RWPE2 (cell line): ENCODE data around the gene CABP5.

ENCODE experiments used
- ATAC-seq: fragments of 200-7000 bp; cut with Tn5 transposase; 3 replicates; pipeline ENCODE4 v1.9.1; 2021; ENCODE audit warnings: low read depth
- DNase-seq: peaks from one replicate; pipeline ENCODE4 v3.0.0-alpha.2; 2020; ENCODE audit warnings: low spot score
- H3K27ac ChIP-seq: fragments of 450-650 bp; 2 replicates; pipeline ENCODE4 v1.5.1; 2017; ENCODE audit warnings: mild to moderate bottlenecking; ENCODE audit not compliant: poor library complexity, severe bottlenecking
- H3K27me3 ChIP-seq: fragments of 250-450 bp; sonication (Bioruptor Pico); 2 replicates; pipeline ENCODE4 v1.5.1; 2021; ENCODE audit warnings: mild to moderate bottlenecking, moderate library complexity; ENCODE audit not compliant: insufficient read depth, poor library complexity, severe bottlenecking
- H3K36me3 ChIP-seq: fragments of 250-450 bp; sonication (Bioruptor Pico); 2 replicates; pipeline ENCODE4 v1.5.1; 2020; ENCODE audit warnings: low read depth, mild to moderate bottlenecking, moderate library complexity
- H3K4me1 ChIP-seq: fragments of 250-450 bp; sonication (Bioruptor Pico); 2 replicates; pipeline ENCODE4 v1.5.1; 2021; ENCODE audit warnings: mild to moderate bottlenecking, moderate library complexity; ENCODE audit not compliant: insufficient read depth, poor library complexity, severe bottlenecking
- H3K4me3 ChIP-seq: fragments of 250-450 bp; sonication (Bioruptor Pico); 2 replicates; pipeline ENCODE4 v1.5.1; 2021; ENCODE audit warnings: mild to moderate bottlenecking, moderate library complexity; ENCODE audit not compliant: severe bottlenecking
- H3K9me3 ChIP-seq: fragments of 250-450 bp; sonication (Bioruptor Pico); 2 replicates; pipeline ENCODE4 v1.5.1; 2021; ENCODE audit warnings: mild to moderate bottlenecking, moderate library complexity; ENCODE audit not compliant: severe bottlenecking
- TF ChIP-seq, protein P1 (sequence below): fragments of 450-650 bp; IDR thresholded peaks from one replicate; pipeline ENCODE4 v1.5.1; 2017; ENCODE audit warnings: mild to moderate bottlenecking, moderate library complexity; ENCODE audit not compliant: poor library complexity, severe bottlenecking

Gene CABP5

GRCh38 chr19:48023011-48023410, 20.9 kb downstream of the CABP5 start:
- Histone ChIP-seq H3K9me3 (no peaks in the 10 kb centered on the region), H3K4me3 (no peak overlapping the region), H3K4me1 (no peaks in the 10 kb centered on the region), H3K27ac (no peak overlapping the region), H3K36me3 (no peaks in the 10 kb centered on the region), H3K27me3 (peaks cover 4% of the 10 kb centered on the region)
- ATAC-seq (no peak), DNase-seq (no peak)
- TF ChIP-seq, protein P1, sequence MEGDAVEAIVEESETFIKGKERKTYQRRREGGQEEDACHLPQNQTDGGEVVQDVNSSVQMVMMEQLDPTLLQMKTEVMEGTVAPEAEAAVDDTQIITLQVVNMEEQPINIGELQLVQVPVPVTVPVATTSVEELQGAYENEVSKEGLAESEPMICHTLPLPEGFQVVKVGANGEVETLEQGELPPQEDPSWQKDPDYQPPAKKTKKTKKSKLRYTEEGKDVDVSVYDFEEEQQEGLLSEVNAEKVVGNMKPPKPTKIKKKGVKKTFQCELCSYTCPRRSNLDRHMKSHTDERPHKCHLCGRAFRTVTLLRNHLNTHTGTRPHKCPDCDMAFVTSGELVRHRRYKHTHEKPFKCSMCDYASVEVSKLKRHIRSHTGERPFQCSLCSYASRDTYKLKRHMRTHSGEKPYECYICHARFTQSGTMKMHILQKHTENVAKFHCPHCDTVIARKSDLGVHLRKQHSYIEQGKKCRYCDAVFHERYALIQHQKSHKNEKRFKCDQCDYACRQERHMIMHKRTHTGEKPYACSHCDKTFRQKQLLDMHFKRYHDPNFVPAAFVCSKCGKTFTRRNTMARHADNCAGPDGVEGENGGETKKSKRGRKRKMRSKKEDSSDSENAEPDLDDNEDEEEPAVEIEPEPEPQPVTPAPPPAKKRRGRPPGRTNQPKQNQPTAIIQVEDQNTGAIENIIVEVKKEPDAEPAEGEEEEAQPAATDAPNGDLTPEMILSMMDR = no peak

DNA sequence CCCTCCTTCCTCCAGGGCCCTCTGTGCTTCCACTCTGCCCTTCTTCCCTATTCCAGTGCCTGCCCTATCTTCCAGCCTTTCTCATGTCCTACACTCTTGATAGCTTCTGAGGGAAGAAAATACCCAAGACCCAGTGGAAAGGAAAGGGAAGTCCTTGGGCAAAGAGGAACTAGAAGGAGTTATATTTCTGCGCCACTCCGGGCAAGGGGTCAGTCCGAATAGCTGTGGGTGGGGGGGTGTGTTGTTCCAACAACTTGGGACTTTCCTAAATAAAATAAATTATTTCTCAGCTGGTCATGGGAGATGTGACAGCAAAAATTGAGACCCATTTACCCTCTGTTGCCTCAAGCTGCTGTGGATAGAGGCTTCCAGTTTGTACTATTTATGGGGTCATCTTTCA, 23.2 kb downstream of the CABP5 start:
- DNase-seq (no peak), ATAC-seq (no peak)
- H3K9me3 ChIP-seq = no peaks in the 10 kb centered on the region
- H3K36me3 ChIP-seq = no peaks in the 10 kb centered on the region
- peaks cover 4% of the 10 kb centered on the region for H3K27me3 ChIP-seq
- H3K4me1 ChIP-seq = no peaks in the 10 kb centered on the region
- TF ChIP-seq, protein P1 = no peak
- no peak overlapping the region for H3K4me3 ChIP-seq
- no peak overlapping the region for H3K27ac ChIP-seq

DNA sequence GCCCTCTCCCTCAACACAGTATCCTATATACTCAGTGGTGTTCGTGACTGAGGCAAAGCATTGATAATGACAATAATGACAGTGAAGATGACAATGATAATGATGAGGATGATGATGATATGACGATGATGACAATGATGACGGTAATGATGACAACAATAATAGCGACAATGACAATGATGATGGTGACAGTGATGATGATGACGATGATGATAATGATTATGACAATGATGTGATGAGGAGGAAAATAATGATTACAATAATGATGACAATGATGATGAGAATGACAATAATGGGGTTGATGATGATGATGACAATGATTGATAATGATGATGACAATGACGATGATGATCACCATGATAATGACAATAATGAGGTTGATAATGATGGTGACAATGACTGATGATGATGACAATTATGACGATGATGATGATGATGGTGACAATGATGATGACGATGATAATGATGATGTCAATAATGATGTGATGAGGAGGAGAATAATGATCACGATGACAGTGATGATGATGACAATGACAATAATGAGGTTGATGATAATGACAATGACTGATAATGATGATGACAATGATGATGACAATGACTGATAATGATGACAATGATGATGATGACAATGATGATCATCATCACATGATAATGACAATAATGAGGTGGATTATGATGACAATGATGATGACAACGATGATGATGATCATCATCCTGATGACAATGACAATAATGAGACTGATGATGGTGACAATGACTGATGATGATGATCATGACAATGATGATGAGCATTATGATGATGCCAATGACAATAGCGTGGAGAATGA, 32.7 kb downstream of the CABP5 start:
- ATAC-seq = no peak
- H3K36me3 ChIP-seq = no peaks in the 10 kb centered on the region
- no peak for DNase-seq
- H3K4me1 ChIP-seq = no peaks in the 10 kb centered on the region
- TF ChIP-seq, protein P1 = no peak
- no peak overlapping the region for H3K4me3 ChIP-seq
- no peaks in the 10 kb centered on the region for H3K27me3 ChIP-seq
- no peak overlapping the region for H3K27ac ChIP-seq
- H3K9me3 ChIP-seq = no peaks in the 10 kb centered on the region

DNA sequence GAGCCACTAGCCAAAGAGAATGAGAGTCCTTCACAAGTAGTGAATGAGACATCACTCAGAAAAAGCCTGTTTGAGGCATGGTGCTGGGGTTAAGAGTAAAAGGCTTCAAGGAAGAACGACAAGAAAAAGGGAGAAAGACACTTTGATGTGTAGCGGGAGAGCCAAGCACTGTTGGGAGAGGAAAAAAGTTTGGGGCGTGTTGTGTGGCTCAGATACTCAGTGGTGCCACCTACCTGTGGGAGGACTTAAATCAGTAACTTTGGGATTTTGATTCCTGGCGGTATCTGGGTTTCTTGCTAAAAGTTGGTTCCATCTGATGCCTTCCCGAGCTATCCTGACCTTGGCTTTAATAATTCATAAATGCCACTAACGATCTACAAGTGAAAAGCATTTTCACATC, 37.1 kb downstream of the CABP5 start:
- Histone ChIP-seq H3K27ac (no peak overlapping the region), H3K27me3 (no peaks in the 10 kb centered on the region), H3K9me3 (no peaks in the 10 kb centered on the region), H3K36me3 (no peaks in the 10 kb centered on the region), H3K4me1 (no peaks in the 10 kb centered on the region), H3K4me3 (no peak overlapping the region)
- DNase-seq = no peak
- ATAC-seq = no peak
- TF ChIP-seq, protein P1 = no peak

DNA sequence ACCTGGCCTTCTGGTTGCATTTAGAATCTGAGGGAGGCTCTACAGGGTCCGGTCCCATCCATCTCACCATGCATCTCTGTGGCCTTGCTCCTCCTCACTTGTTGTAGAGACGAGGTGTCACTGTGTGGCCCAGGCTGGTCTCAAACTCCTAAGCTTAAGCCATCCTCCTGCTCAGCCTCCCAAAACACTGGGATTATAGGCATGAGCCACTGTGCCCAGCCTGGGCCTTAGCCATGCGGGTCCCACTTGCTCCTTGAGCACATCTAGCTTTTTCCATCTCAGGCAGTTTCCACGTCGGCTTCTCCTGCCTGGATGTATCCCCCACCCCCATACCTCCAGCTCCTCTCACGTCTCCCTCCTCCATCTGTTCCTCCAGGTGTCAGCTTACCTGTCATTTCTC, 39.6 kb downstream of the CABP5 start:
- ATAC-seq (no peak), DNase-seq (no peak)
- no peak overlapping the region for H3K4me3 ChIP-seq
- TF ChIP-seq, protein P1 = no peak
- no peaks in the 10 kb centered on the region for H3K4me1 ChIP-seq
- no peaks in the 10 kb centered on the region for H3K9me3 ChIP-seq
- H3K27me3 ChIP-seq = no peaks in the 10 kb centered on the region
- H3K36me3 ChIP-seq = no peaks in the 10 kb centered on the region
- H3K27ac ChIP-seq = no peak overlapping the region
